ENCODE measurements around the gene KCNE5. TPM values are rescaled to one million over a fixed set of nuclear protein-coding genes. Genes with fewer than 3 reads are reported as not detected.

Gene KCNE5
- total and polyA plus RNA-seq, 3 experiments from 2014 or later = 0.14 to 0.40 (median 0.33) TPM

- H3K4me3 Mint-ChIP-seq = no peak overlapping the region
- DNase-seq = no peak
- Histone ChIP-seq H3K36me3 (ENCODE audit: insufficient read depth, low read length) (no peaks in the 10 kb centered on the region), H3K4me1 (ENCODE audit: insufficient read depth, low read length) (no peaks in the 10 kb centered on the region), H3K9me3 (ENCODE audit: low read length) (no peaks in the 10 kb centered on the region), H3K4me3 (ENCODE audit: low read length) (no peak overlapping the region), H3K27ac (ENCODE audit: low read depth, low read length) (no peak overlapping the region), H3K27me3 (ENCODE audit: insufficient read depth, low read length, poor library complexity, severe bottlenecking) (no peaks in the 10 kb centered on the region)
- ChIA-PET CTCF (no interaction called here), POLR2A (no interaction called here)
- H3K27ac Mint-ChIP-seq = no peak overlapping the region
- peaks cover 0 to 2% of the 10 kb centered on the region in 2 donors for H3K27me3 Mint-ChIP-seq
- H3K9me3 Mint-ChIP-seq = no peaks in the 10 kb centered on the region
- H3K4me1 Mint-ChIP-seq = no peaks in the 10 kb centered on the region
- H3K36me3 Mint-ChIP-seq = no peaks in the 10 kb centered on the region
These were observed 4.3 kb upstream of the KCNE5 start for GRCh38 chrX:109629310-109629709.

- DNase-seq = no peak
- H3K27me3 ChIP-seq (ENCODE audit: insufficient read depth, low read length, poor library complexity, severe bottlenecking) = no peaks in the 10 kb centered on the region
- H3K27ac ChIP-seq (ENCODE audit: low read depth, low read length) = no peak overlapping the region
- H3K36me3 ChIP-seq (ENCODE audit: insufficient read depth, low read length) = no peaks in the 10 kb centered on the region
- no peaks in the 10 kb centered on the region for H3K9me3 ChIP-seq (ENCODE audit: low read length)
- no peaks in the 10 kb centered on the region for H3K4me1 ChIP-seq (ENCODE audit: insufficient read depth, low read length)
- no peaks in the 10 kb centered on the region for H3K9me3 Mint-ChIP-seq
- no peaks in the 10 kb centered on the region for H3K36me3 Mint-ChIP-seq
- H3K4me3 ChIP-seq (ENCODE audit: low read length) = no peak overlapping the region
- H3K4me1 Mint-ChIP-seq = no peaks in the 10 kb centered on the region
- H3K27me3 Mint-ChIP-seq = peaks cover 0 to 2% of the 10 kb centered on the region in 2 donors
- ChIA-PET CTCF (interaction anchor here (1.6 kb wide), 1 partner anchor 9 kb away, joined by 5 read pairs; no protein-coding TSS in a partner anchor), POLR2A (no interaction called here)
- no peak overlapping the region for H3K27ac Mint-ChIP-seq
- H3K4me3 Mint-ChIP-seq = peak overlapping the region in 1 of 7 donors; percentile 27
These were observed 1.7 kb upstream of the KCNE5 start for GRCh38 chrX:109626637-109627036.

- H3K27ac ChIP-seq (ENCODE audit: low read depth, low read length) = no peak overlapping the region
- H3K27me3 ChIP-seq (ENCODE audit: insufficient read depth, low read length, poor library complexity, severe bottlenecking) = no peaks in the 10 kb centered on the region
- ChIA-PET CTCF (no interaction called here), POLR2A (no interaction called here)
- H3K4me1 ChIP-seq (ENCODE audit: insufficient read depth, low read length) = no peaks in the 10 kb centered on the region
- Mint-ChIP-seq H3K36me3 (no peaks in the 10 kb centered on the region), H3K27me3 (no peaks in the 10 kb centered on the region), H3K9me3 (no peaks in the 10 kb centered on the region), H3K4me3 (no peak overlapping the region), H3K27ac (no peak overlapping the region), H3K4me1 (no peaks in the 10 kb centered on the region)
- DNase-seq = no peak
- H3K36me3 ChIP-seq (ENCODE audit: insufficient read depth, low read length) = no peaks in the 10 kb centered on the region
- no peaks in the 10 kb centered on the region for H3K9me3 ChIP-seq (ENCODE audit: low read length)
- no peak overlapping the region for H3K4me3 ChIP-seq (ENCODE audit: low read length)
These were observed 975 bp downstream of the KCNE5 start for GRCh38 chrX:109623997-109624396.

GRCh38 chrX:109622270-109622669, 2.7 kb downstream of the KCNE5 start:
- Mint-ChIP-seq H3K9me3 (no peaks in the 10 kb centered on the region), H3K36me3 (no peaks in the 10 kb centered on the region), H3K4me3 (no peak overlapping the region), H3K4me1 (no peaks in the 10 kb centered on the region), H3K27ac (no peak overlapping the region), H3K27me3 (no peaks in the 10 kb centered on the region)
- H3K27ac ChIP-seq (ENCODE audit: low read depth, low read length) = no peak overlapping the region
- no peak for DNase-seq
- no peaks in the 10 kb centered on the region for H3K4me1 ChIP-seq (ENCODE audit: insufficient read depth, low read length)
- CTCF ChIA-PET = no interaction called here
- no peak overlapping the region for H3K4me3 ChIP-seq (ENCODE audit: low read length)
- POLR2A ChIA-PET = no interaction called here
- no peaks in the 10 kb centered on the region for H3K36me3 ChIP-seq (ENCODE audit: insufficient read depth, low read length)
- H3K9me3 ChIP-seq (ENCODE audit: low read length) = no peaks in the 10 kb centered on the region
- no peaks in the 10 kb centered on the region for H3K27me3 ChIP-seq (ENCODE audit: insufficient read depth, low read length, poor library complexity, severe bottlenecking)

GRCh38 chrX:109619771-109620170, 5.2 kb downstream of the KCNE5 start:
- no peaks in the 10 kb centered on the region for H3K27me3 ChIP-seq (ENCODE audit: insufficient read depth, low read length, poor library complexity, severe bottlenecking)
- Mint-ChIP-seq H3K27me3 (no peaks in the 10 kb centered on the region), H3K27ac (no peak overlapping the region), H3K9me3 (no peaks in the 10 kb centered on the region), H3K4me1 (no peaks in the 10 kb centered on the region), H3K4me3 (no peak overlapping the region), H3K36me3 (no peaks in the 10 kb centered on the region)
- H3K27ac ChIP-seq (ENCODE audit: low read depth, low read length) = no peak overlapping the region
- H3K36me3 ChIP-seq (ENCODE audit: insufficient read depth, low read length) = no peaks in the 10 kb centered on the region
- H3K4me1 ChIP-seq (ENCODE audit: insufficient read depth, low read length) = no peaks in the 10 kb centered on the region
- POLR2A ChIA-PET = no interaction called here
- no peak overlapping the region for H3K4me3 ChIP-seq (ENCODE audit: low read length)
- CTCF ChIA-PET = no interaction called here
- no peaks in the 10 kb centered on the region for H3K9me3 ChIP-seq (ENCODE audit: low read length)
- DNase-seq = no peak

- H3K27ac Mint-ChIP-seq = no peak overlapping the region
- no peak overlapping the region for H3K4me3 Mint-ChIP-seq
- ChIA-PET POLR2A (no interaction called here), CTCF (no interaction called here)
- Histone ChIP-seq H3K4me1 (ENCODE audit: insufficient read depth, low read length) (no peaks in the 10 kb centered on the region), H3K4me3 (ENCODE audit: low read length) (no peak overlapping the region), H3K9me3 (ENCODE audit: low read length) (no peaks in the 10 kb centered on the region), H3K27ac (ENCODE audit: low read depth, low read length) (no peak overlapping the region), H3K36me3 (ENCODE audit: insufficient read depth, low read length) (no peaks in the 10 kb centered on the region), H3K27me3 (ENCODE audit: insufficient read depth, low read length, poor library complexity, severe bottlenecking) (no peaks in the 10 kb centered on the region)
- DNase-seq = no peak
- H3K9me3 Mint-ChIP-seq = no peaks in the 10 kb centered on the region
- no peaks in the 10 kb centered on the region for H3K27me3 Mint-ChIP-seq
- H3K36me3 Mint-ChIP-seq = no peaks in the 10 kb centered on the region
- no peaks in the 10 kb centered on the region for H3K4me1 Mint-ChIP-seq
These were observed 10.0 kb downstream of the KCNE5 start for GRCh38 chrX:109614951-109615350.

GRCh38 chrX:109601486-109601885, 23.5 kb downstream of the KCNE5 start:
- Histone ChIP-seq H3K36me3 (ENCODE audit: insufficient read depth, low read length) (no peaks in the 10 kb centered on the region), H3K27ac (ENCODE audit: low read depth, low read length) (no peak overlapping the region), H3K4me3 (ENCODE audit: low read length) (no peak overlapping the region), H3K9me3 (ENCODE audit: low read length) (no peaks in the 10 kb centered on the region), H3K27me3 (ENCODE audit: insufficient read depth, low read length, poor library complexity, severe bottlenecking) (no peaks in the 10 kb centered on the region), H3K4me1 (ENCODE audit: insufficient read depth, low read length) (no peaks in the 10 kb centered on the region)
- H3K9me3 Mint-ChIP-seq = peaks cover 0 to 7% (median 0%) of the 10 kb centered on the region in 5 donors
- H3K27me3 Mint-ChIP-seq = peaks cover 22 to 38% of the 10 kb centered on the region in 2 donors
- H3K27ac Mint-ChIP-seq = peak overlapping the region in 3 of 8 donors; percentile 45 to 81 (median 73)
- POLR2A ChIA-PET = no interaction called here
- CTCF ChIA-PET = no interaction called here
- peaks cover 0 to 4% (median 0%) of the 10 kb centered on the region in 3 donors for H3K36me3 Mint-ChIP-seq
- peaks cover 0 to 7% (median 7%) of the 10 kb centered on the region in 3 donors for H3K4me1 Mint-ChIP-seq
- peak overlapping the region in 4 of 7 donors; percentile 45 to 69 (median 54) for H3K4me3 Mint-ChIP-seq
- no peak for DNase-seq

GRCh38 chrX:109600237-109600651, 24.7 kb downstream of the KCNE5 start:
- POLR2A ChIA-PET = no interaction called here
- H3K36me3 Mint-ChIP-seq = no peaks in the 10 kb centered on the region

GRCh38 chrX:109596015-109596414, 29.0 kb downstream of the KCNE5 start:
- Mint-ChIP-seq H3K27me3 (peaks cover 8 to 9% of the 10 kb centered on the region in 2 donors), H3K27ac (no peak overlapping the region), H3K36me3 (no peaks in the 10 kb centered on the region), H3K9me3 (no peaks in the 10 kb centered on the region), H3K4me3 (no peak overlapping the region), H3K4me1 (peaks cover 0 to 2% (median 0%) of the 10 kb centered on the region in 3 donors)
- H3K27me3 ChIP-seq (ENCODE audit: insufficient read depth, low read length, poor library complexity, severe bottlenecking) = no peaks in the 10 kb centered on the region
- ChIA-PET POLR2A (no interaction called here), CTCF (no interaction called here)
- no peak overlapping the region for H3K27ac ChIP-seq (ENCODE audit: low read depth, low read length)
- no peaks in the 10 kb centered on the region for H3K4me1 ChIP-seq (ENCODE audit: insufficient read depth, low read length)
- no peaks in the 10 kb centered on the region for H3K9me3 ChIP-seq (ENCODE audit: low read length)
- H3K36me3 ChIP-seq (ENCODE audit: insufficient read depth, low read length) = no peaks in the 10 kb centered on the region
- no peak for DNase-seq
- no peak overlapping the region for H3K4me3 ChIP-seq (ENCODE audit: low read length)

More at GRCh38 chrX:109600237-109600651, 24.7 kb downstream of the KCNE5 start:
- DNase-seq = no peak
- Histone ChIP-seq H3K27ac (ENCODE audit: low read depth, low read length) (no peak overlapping the region), H3K4me1 (ENCODE audit: insufficient read depth, low read length) (no peaks in the 10 kb centered on the region), H3K36me3 (ENCODE audit: insufficient read depth, low read length) (no peaks in the 10 kb centered on the region), H3K27me3 (ENCODE audit: insufficient read depth, low read length, poor library complexity, severe bottlenecking) (no peaks in the 10 kb centered on the region), H3K4me3 (ENCODE audit: low read length) (no peak overlapping the region), H3K9me3 (ENCODE audit: low read length) (no peaks in the 10 kb centered on the region)
- CTCF ChIA-PET = no interaction called here
- Mint-ChIP-seq H3K4me1 (peaks cover 0 to 7% (median 7%) of the 10 kb centered on the region in 3 donors), H3K27me3 (peaks cover 19 to 38% of the 10 kb centered on the region in 2 donors), H3K9me3 (no peaks in the 10 kb centered on the region), H3K27ac (peak overlapping the region in 1 of 8 donors; percentile 67), H3K4me3 (peak overlapping the region in 1 of 7 donors; percentile 40)

Measured in CD8-positive, alpha-beta memory T cell (primary cell).